Fibroblast of skin of right quadriceps (primary cell): ENCODE results near the gene BUB1B.

Experiments
- DNase-seq: peaks from one replicate; pipeline ENCODE4 v3.0.0-alpha.2; 2013

BUB1B gene

GRCh38 chr15:40240619-40241221 lies 79.9 kb downstream of the BUB1B start:
- no peak for DNase-seq

- no peak for DNase-seq
Measured at GRCh38 chr15:40241269-40242212, 80.7 kb downstream of the BUB1B start.

DNA sequence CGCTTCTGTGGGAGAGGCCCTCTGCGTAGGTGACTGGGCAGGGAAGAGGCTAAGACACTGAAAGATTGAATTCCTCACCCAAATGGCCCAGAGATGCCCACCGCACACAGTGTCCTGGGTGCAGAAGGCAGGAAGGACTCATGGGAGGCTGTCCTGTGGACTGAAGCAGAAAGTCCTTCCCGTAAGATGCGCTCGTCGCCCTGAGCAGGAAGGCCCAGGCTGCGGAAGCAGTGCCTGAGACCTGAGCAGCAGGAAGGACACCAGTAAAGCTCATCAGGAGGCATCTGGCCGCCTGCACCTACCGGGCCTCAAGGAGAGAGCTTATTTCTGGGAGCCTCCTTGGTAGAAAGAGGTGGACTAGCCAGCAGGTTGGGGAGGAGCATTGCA lies 81.3 kb downstream of the BUB1B start:
- no peak for DNase-seq

GRCh38 chr15:40242601-40243000 lies 81.7 kb downstream of the BUB1B start:
- no peak for DNase-seq

DNA sequence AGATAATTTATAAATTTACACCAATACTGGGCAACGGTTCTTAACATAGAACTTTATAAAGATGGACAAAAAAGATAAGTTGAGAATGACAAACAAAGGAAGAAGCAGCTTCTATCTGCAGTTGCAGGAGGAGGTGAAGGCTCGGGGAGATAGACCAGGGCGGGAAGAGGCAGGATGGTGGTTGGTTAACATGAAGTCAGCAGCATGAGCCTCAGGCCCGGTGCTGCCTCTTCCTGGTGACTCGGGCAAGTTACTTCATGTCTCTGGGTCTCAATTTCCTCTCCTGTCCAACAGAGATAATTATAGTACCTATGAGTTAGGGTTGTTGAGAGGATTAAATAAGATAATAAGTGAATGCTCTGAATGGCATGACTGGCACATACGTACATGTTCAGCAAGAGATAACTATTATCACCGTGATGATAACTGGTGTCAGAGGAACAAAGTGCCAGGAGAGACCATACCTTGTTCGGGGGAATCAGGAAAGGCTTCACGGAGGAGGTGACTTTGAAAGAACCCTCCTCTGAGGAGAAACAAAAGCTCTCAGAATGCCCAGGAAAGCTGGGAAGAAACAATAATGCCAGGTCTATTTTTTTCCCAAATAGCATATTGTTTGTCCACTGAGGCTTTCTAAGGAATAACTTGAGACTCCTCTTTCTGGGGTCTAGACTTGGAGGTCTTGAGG lies 82.4 kb downstream of the BUB1B start:
- DNase-seq: no peak

GRCh38 chr15:40244961-40245523 lies 84.2 kb downstream of the BUB1B start:
- no peak for DNase-seq

DNA sequence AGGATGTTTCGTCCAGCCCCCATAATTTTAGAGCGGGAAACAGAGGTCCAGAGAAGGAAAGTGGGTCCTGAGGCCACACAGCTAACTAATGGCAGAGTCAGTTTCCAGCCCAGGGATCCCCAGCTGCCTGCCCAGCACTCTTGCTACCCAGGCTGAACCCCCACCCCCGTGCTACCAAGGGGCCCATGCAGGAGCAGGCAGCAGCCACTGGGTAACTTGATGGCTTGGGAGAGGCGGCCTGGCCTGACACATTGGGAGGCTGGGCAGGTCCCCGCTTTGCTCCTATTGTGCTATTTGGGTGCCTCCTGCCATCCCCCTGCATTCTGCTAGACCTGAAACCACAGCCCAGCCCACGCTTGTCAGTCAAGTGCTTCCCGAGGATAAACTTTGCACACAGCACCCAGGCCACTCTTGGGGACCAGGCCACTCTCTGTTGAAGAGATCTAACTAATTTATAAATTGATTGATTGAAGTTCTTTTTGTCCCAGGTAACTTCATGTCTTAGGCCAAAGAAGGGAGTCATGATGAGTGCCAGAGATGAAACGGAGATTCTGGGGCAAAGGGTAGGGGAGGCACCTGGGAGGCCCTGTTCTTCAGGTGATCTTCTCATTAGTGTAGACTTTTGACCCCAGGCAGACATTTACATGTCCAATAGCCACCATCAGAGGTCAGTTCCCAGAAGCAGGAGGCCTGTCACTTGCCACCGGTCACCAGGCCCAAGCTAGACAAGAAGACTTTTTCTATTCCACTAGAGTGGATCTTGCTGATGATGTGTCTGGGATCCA lies 85.0 kb downstream of the BUB1B start:
- no peak for DNase-seq

DNA sequence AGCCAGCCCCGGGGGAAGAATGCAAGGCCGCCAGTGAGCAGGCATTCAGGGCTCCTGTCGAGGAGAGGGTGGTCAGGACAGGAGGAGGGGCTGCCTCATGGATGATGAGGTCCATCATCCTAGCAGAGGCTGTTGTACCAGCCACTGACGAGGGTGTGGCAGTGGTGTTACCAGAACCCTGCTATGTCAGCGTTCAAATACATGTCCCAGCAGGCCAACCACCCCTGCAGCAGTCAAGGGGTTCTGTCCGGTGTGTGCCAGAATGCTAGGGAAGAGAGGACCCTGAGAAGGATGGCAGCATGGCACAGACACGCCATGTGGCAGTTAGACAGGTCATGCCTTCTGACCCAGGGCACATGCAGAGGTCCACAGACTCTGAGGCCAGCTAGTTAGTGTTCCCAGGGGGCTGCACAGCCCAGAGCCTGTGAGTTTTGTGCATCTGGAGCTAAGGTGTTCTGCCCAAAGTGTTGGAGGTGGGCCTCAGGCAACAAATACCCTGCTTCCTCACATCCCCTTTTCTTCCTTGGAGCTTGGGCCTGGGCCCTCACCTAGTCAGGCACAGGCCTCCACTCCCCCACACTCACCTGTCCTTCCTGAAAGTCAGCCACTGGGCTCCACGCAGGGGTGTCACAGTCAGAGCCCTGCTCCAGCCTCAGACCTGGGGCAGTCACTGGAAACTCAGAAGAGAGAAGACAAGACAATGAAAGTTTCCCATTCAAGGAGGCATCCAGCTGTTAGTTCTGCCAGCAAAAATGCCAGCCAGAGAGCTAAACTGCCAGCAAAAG lies 85.8 kb downstream of the BUB1B start:
- no peak for DNase-seq

- DNase-seq: no peak
Measured at GRCh38 chr15:40247406-40247971, 86.6 kb downstream of the BUB1B start.

GRCh38 chr15:40248006-40248783 lies 87.3 kb downstream of the BUB1B start:
- DNase-seq: no peak

DNA sequence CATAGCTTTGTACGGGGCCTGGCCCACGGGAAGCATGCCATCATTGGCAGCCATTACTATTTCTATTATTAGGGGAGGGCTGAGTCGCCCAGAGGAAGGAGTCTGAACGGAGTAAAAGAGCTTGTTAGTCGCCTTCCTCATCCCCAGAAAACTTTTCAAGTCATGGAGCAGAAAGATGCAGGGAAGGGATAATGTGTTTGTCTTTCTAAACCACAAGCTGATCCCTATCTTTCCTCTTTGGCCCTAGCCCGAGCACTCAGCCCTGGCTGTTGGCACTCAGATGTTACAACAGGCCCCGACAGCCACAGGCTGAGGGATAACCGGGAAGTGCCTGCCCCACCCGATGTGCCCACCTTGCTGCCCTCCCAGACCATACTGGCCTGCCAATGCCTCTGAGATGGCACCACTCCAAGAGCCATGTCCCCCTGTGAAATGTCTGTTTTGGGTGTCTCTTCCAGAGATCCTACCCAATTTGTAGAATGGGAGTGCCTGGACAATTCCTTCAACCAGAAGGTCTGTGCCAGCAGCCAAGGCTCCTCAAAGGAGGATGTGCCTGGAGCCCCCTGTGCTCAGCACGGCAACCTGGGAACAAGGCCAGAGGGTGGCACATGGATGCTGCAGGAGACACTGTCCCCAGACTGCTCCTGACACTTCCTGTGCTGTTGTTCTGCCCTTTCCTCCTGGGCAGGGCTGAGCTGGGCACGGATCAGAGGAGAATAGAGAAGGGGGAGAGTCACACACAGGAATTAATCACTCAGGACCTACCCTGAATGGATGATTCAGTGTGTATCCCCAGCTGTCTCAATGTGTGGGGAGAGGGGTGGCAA lies 88.8 kb downstream of the BUB1B start:
- peak; percentile 42 for DNase-seq

DNA sequence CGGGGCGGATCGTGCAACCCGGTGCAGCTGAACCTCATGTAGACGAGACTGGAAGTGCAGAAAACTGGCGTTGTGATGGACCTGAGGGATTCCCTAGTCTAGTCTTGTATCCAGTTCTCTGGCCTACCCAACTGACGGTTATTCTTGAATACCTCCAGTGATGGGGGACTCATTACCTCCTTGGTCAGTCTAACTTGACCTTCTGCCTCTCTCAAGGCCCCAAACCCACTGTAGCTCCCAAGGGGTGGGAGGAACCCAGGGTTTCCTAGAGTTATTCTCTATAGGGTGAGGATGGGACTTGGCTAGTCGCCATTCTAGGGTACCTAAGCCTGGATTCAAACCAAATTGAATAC lies 89.4 kb downstream of the BUB1B start:
- DNase-seq: no peak

- DNase-seq: no peak
Measured at GRCh38 chr15:40250771-40251483, 90.1 kb downstream of the BUB1B start.

- no peak for DNase-seq
Measured at GRCh38 chr15:40251486-40252140, 90.7 kb downstream of the BUB1B start.

DNA sequence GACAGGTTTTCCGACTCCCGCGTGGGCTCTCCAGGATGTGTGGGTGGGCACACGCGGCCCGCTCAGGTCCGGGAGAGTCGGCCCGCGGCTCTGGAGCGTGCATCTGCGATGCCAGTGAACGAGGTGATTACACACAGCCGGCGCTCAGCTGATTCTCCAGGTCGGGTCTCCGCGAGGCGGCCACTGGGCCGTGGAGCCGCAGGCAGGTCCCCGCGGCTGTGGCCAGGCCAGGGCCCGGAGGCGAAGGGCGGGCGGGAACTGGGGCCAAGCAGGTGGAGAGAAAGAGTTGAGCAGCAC lies 91.2 kb downstream of the BUB1B start:
- DNase-seq: no peak

DNA sequence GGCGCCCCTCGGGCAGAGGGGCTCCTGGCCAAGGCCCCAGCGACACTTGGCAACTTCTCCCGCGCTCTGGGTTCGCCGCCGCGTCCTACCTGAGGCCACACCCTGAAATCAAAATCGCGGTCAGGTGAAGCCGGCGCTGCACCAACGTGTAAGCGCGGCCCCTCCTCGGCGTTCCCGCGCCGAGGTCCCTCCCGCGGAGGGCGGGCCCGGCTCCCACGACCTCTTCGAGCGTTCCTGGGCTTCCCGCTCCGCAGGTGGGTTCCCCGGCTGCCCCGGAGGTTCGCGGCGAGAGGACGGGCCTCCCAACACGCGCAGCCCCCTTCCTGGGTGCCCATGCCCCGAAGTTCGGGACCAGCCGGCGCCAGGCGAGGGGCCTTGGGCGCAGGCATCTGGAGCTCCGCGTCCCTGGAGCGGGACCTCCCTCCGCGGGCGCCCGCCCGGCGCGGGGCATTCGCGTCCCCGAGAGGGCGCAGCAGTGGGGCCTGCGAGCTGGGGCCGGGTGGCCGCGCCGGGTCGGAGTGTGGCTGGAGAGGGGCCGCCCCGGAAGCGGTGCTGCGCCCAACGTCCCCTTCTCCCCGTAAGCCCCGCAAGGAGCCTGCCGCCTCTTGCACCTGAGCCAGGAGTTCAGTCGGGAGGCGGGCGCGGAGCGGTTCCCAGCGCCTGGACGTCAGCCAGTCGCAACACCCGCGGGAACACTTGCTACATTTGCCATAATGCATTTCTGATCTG lies 91.7 kb downstream of the BUB1B start:
- no peak for DNase-seq

DNA sequence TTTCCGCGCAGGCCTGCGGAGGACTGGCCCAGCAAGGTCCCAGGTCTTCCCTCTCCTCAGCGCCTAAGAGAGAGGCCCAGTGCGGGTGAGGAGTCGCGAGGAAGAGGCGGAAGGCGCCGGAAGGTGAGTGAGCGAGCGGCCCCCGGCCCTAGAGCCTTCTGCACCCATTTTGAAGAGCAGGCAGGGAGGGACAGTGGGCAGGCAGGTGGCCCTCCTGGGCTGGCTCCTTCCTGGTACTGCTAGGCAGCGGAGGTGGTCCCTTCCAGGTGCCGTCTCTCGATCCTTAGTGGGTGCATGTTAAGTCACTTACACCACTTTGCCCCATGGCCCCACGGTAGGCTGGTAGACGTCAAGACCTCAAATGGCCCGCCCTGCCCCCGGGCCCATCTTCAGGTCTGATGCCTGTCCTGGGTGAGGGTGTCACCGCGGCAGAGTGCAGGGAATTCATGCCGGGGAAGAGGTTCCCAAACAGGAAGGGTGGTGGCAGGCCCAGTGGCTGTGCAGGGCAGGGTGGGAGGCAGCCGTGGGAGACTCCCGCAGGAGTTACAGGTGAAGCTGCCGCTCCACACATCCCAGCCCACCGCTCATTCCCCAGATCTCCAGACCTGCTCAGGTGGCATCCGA lies 92.4 kb downstream of the BUB1B start:
- DNase-seq: no peak

GRCh38 chr15:40254452-40254851 lies 93.6 kb downstream of the BUB1B start:
- no peak for DNase-seq
